Smooth muscle cell (in vitro differentiated cells): ENCODE data around the gene ZNF26. TPM values are rescaled to one million over a fixed set of nuclear protein-coding genes. Genes with fewer than 3 reads are reported as not detected.
"Not testable (repeated sequence)": the region's sequence is repeated elsewhere in the genome, so short reads cannot be mapped to it uniquely, and the experiment has no call there.

Experiments
- DNase-seq: peaks from one replicate; lab custom pipeline; 2025; ENCODE audit not compliant: unreplicated experiment; lab: John Stamatoyannopoulos, UW
- H2AFZ ChIP-seq: fragments of 200-600 bp; sonication (generic); 2 replicates; pipeline ENCODE4 v1.6.0; 2016; ENCODE audit warnings: antibody characterized with exemption, low read depth, mild to moderate bottlenecking
- H3F3A ChIP-seq: fragments of 200-600 bp; sonication (generic); 2 replicates; pipeline ENCODE4 v1.6.0; 2017; ENCODE audit warnings: antibody characterized with exemption, low read depth
- H3K27ac ChIP-seq: fragments of 200-600 bp; sonication (generic); 2 replicates; pipeline ENCODE4 v1.5.1; 2016; ENCODE audit warnings: low read depth, mild to moderate bottlenecking
- H3K27me3 ChIP-seq: fragments of 200-600 bp; sonication (generic); 2 replicates; pipeline ENCODE4 v1.6.1; 2016; ENCODE audit warnings: low read depth, mild to moderate bottlenecking
- H3K36me3 ChIP-seq: fragments of 200-600 bp; sonication (generic); 2 replicates; pipeline ENCODE4 v1.5.1; 2016; ENCODE audit warnings: low read depth
- H3K4me1 ChIP-seq: fragments of 200-600 bp; sonication (generic); 2 replicates; pipeline ENCODE4 v1.5.1; 2016; ENCODE audit warnings: low read depth
- H3K4me2 ChIP-seq: fragments of 200-600 bp; sonication (generic); 2 replicates; pipeline ENCODE4 v1.6.0; 2016; ENCODE audit warnings: mild to moderate bottlenecking
- H3K4me3 ChIP-seq: fragments of 200-600 bp; sonication (generic); 2 replicates; pipeline ENCODE4 v1.5.1; 2016; ENCODE audit warnings: mild to moderate bottlenecking
- H3K79me2 ChIP-seq: fragments of 200-600 bp; sonication (generic); 2 replicates; pipeline ENCODE4 v1.6.0; 2016; ENCODE audit warnings: low read depth, mild to moderate bottlenecking
- H3K9ac ChIP-seq: fragments of 200-600 bp; sonication (generic); 2 replicates; pipeline ENCODE4 v1.6.0; 2016; ENCODE audit warnings: low read depth
- H3K9me3 ChIP-seq: fragments of 200-600 bp; sonication (generic); replicated peaks from 2 replicates; pipeline ENCODE4 v1.5.1; 2016; ENCODE audit warnings: low read depth
- H4K20me1 ChIP-seq: fragments of 200-600 bp; sonication (generic); 2 replicates; pipeline ENCODE4 v1.6.0; 2016; ENCODE audit warnings: low read depth
- WGBS: methylation state at CpG from one replicate; pipeline ENCODE4 v1.1.7; 2016; ENCODE audit warnings: low lambda C conversion rate; 5-methylcytosine and 5-hydroxymethylcytosine counted together
- polyA plus RNA-seq: library from polyadenylated mRNA; unstranded; fragments of >200 nt; fragmentation: Nextera tagmentation; extraction: Ambion mirVana; gene quantifications from 2 replicates; pipeline ENCODE4 v1.2.1, GENCODE V29; 2016
- total RNA-seq: library from RNA; depleted of rRNA; stranded (reverse); fragments of >200 nt; gene quantifications from 2 replicates; pipeline ENCODE4 v1.2.3, GENCODE V29; 2014
- TF ChIP-seq, protein P1 (sequence below): fragments of 200-600 bp; sonication (generic); IDR thresholded peaks from 2 replicates; pipeline ENCODE4 v1.5.1; 2017; ENCODE audit warnings: borderline replicate concordance, mild to moderate bottlenecking, antibody characterized with exemption; ENCODE audit not compliant: insufficient read depth, poor library complexity, severe bottlenecking

ZNF26 gene
- total and polyA plus RNA-seq, 2 experiments from 2014 or later = 6.1 to 8.8 TPM

DNA sequence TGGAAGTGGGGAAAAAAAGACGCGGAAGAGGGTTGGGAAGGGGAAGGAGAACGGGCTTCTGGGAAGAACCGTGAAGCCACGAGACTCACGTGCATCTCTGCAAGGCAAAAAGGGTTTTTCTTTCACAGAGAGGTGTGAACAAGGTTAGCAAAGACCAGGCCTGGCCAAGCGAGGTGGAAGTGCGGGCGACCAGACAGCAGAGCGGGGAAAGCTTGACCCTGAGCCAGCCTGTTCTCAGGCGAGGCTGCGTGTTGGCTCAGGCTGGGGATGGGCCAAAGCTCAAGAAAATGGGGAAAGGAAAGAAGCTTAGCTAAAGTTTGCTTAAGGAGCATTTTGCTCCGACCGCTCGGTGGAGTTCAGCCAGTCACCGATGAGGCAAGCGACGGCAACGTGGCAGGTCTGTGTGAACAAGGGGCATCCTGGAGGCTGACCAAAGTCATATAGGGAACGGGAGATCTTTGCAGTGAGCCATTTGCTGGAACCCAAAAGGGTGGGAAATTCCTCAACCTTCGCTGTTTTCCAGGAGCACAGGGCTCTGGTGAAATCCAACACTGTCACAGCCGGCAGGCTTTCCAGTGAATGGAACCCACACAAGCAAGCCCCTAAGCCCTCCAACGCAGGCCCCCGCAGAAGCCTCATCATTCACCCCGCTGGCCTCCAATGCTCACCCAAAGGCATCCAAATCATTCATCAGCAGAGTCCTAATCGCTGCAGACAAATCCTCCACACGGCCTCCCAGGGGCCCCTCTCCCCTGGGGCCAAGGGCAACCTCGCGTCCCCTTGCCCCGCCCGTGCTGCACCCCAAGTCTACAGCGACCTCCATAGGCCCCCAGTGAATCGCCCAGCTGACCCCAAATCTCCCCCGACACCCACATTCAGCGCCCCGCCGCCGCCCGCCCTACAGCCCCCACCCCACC is 30.8 kb upstream of the ZNF26 start:
- H3K9me3 ChIP-seq = no peaks in the 10 kb centered on the region
- peak overlapping the region; percentile 88 for H3K27ac ChIP-seq
- H3K4me1 ChIP-seq = peaks cover 8% of the 10 kb centered on the region
- H3K79me2 ChIP-seq = peaks cover 59% of the 10 kb centered on the region
- TF ChIP-seq, protein P1, sequence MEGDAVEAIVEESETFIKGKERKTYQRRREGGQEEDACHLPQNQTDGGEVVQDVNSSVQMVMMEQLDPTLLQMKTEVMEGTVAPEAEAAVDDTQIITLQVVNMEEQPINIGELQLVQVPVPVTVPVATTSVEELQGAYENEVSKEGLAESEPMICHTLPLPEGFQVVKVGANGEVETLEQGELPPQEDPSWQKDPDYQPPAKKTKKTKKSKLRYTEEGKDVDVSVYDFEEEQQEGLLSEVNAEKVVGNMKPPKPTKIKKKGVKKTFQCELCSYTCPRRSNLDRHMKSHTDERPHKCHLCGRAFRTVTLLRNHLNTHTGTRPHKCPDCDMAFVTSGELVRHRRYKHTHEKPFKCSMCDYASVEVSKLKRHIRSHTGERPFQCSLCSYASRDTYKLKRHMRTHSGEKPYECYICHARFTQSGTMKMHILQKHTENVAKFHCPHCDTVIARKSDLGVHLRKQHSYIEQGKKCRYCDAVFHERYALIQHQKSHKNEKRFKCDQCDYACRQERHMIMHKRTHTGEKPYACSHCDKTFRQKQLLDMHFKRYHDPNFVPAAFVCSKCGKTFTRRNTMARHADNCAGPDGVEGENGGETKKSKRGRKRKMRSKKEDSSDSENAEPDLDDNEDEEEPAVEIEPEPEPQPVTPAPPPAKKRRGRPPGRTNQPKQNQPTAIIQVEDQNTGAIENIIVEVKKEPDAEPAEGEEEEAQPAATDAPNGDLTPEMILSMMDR = no peak
- WGBS = 40% methylated on average over 26 of the region's 39 CpGs
- peak overlapping the region; percentile 96 for H2AFZ ChIP-seq
- H3F3A ChIP-seq = no peaks in the 10 kb centered on the region
- peak overlapping the region; percentile 96 for H3K9ac ChIP-seq
- no peaks in the 10 kb centered on the region for H3K27me3 ChIP-seq
- H3K36me3 ChIP-seq = peaks cover 3% of the 10 kb centered on the region
- H3K4me3 ChIP-seq = peak overlapping the region; percentile 100
- H3K4me2 ChIP-seq = peak overlapping the region; percentile 98
- no peak for DNase-seq
- H4K20me1 ChIP-seq = no peaks in the 10 kb centered on the region

DNA sequence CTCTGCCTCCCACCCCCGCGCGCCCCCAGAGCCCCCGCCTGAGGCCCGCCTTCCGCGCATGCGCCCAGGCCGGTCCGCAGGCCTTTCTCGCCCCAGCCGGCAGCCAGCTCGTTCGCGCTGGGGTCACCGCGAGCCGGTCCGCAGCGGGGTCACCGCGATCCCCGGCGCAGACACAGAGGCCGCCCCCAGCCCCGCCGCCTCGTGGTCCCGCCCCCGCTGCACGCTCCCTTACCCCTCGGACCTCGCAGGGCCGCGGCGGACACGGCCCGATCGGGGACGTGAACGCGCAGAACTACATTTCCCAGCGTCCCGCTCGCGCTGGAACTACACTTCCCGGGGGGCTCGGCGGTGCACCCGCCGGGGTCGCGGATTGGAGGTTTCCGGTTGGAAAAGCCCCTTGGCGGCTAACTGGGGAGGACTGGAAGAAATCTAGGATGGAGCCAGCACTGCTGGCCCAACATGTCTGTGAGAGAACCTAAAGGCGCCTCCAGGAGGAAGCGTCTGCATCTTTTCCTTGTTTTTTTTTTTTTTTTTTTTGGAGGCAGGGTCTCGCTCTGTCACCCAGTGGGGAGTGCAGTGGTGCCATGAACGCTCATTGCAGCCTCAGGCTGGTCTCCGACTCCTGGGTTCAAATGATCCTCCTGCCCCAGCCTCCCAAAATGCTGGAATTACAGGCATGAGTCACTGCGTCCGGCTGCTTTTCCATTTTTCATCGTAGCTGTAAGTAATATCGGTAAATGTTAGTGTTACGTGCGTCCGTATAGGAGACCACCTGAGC is 30.0 kb upstream of the ZNF26 start, which contains the start of gene ZNF605:
Gene ZNF605, minus strand, starts transcription at position 296 of the 778 bp plus-strand sequence. CDS start 10,671 bp downstream, outside the sequence.
- TF ChIP-seq, protein P1 = no peak
- Histone ChIP-seq H3K9ac (peak within 1 kb of the TSS; percentile 96), H3K79me2 (peaks cover 50% of the 10 kb centered on the region), H4K20me1 (no peaks in the 10 kb centered on the region), H2AFZ (peak within 1 kb of the TSS; percentile 96), H3F3A (no peaks in the 10 kb centered on the region), H3K36me3 (peaks cover 3% of the 10 kb centered on the region), H3K27me3 (no peaks in the 10 kb centered on the region), H3K27ac (peak within 1 kb of the TSS; percentile 88), H3K4me3 (peak within 1 kb of the TSS; percentile 100), H3K4me1 (peaks cover 8% of the 10 kb centered on the region), H3K4me2 (peak within 1 kb of the TSS; percentile 98), H3K9me3 (no peaks in the 10 kb centered on the region)
- 19% methylated on average over 40 of the region's 67 CpGs for WGBS
- DNase-seq = peak; percentile 79

DNA sequence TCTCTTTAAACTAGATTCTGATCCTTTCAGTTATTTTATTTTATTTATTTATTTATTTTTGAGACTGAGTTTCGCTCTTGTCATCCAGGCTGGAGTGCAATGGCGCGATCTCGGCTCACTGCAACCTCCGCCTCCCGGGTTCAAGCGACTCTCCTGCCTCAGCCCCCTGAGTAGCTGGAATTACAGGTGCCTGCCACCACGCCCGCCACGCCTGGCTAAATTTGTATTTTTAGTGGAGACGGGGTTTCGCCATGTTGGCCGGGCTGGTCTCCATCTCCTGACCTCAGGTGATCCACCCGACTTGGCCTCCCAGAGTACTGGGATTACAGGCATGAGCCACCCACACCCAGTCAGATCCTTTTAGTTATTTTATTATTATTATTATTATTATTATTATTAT is 24.4 kb upstream of the ZNF26 start:
- 97% methylated on average over 14 of the region's 14 CpGs for WGBS
- not testable (repeated sequence) for H3K4me1 ChIP-seq, H3K79me2 ChIP-seq, H3K36me3 ChIP-seq, H3K9me3 ChIP-seq, H3F3A ChIP-seq, H3K27ac ChIP-seq, H3K9ac ChIP-seq, H3K4me2 ChIP-seq, H2AFZ ChIP-seq, DNase-seq, H3K27me3 ChIP-seq, H3K4me3 ChIP-seq, H4K20me1 ChIP-seq

DNA sequence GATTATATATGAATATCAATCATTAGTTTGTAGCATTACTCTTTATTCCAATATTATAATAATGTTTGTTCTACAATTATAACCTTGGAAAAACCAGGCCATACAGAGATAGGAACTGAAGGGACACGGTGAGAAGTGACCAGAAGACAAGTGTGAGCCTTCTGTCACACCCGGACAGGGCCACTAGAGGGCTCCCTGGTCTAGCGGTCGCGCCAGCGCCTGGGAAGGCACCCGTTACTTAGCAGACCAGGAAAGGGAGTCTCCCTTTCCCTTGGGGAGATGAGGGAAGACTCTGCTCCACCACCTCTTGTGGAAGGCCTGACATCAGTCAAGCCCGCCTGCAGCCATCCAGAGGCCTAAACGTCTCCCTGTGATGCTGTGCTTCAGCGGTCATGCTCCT is 22.2 kb upstream of the ZNF26 start:
- not testable (repeated sequence) for DNase-seq, H2AFZ ChIP-seq, H3K9ac ChIP-seq, H3K27ac ChIP-seq, H3K4me2 ChIP-seq, H3K36me3 ChIP-seq, H3F3A ChIP-seq, H4K20me1 ChIP-seq, H3K79me2 ChIP-seq, H3K4me3 ChIP-seq, H3K9me3 ChIP-seq, H3K27me3 ChIP-seq, H3K4me1 ChIP-seq
- 49% methylated on average over 10 of the region's 10 CpGs for WGBS
